ENCODE results near the gene AGXT.
"Not testable (repeated sequence)": the region's sequence is repeated elsewhere in the genome, so short reads cannot be mapped to it uniquely, and the experiment has no call there.

Gene AGXT

DNA sequence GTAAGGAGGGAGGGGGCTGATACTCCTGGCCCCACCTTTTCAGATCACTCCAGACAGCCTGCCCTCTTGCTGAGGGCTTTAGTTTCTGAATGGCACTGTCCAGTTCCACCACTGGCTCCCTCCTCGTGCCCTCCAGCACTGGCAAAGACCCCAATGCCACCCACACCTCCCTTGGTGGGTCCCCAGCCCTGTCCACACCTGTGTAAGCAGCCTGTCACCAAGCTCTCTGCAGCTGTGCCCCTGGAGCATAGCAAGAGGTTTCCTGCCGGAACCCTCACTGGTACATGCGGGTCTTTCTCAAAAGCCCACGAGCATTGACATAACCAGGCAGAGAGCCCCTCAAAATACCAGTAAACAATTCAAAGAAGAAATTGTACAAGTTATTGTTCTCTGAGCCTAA lies 31.0 kb upstream of the AGXT start:
- H2AFZ ChIP-seq (ENCODE audit: low read depth, low read length), result no peak overlapping the region
- TF ChIP-seq, protein P1, sequence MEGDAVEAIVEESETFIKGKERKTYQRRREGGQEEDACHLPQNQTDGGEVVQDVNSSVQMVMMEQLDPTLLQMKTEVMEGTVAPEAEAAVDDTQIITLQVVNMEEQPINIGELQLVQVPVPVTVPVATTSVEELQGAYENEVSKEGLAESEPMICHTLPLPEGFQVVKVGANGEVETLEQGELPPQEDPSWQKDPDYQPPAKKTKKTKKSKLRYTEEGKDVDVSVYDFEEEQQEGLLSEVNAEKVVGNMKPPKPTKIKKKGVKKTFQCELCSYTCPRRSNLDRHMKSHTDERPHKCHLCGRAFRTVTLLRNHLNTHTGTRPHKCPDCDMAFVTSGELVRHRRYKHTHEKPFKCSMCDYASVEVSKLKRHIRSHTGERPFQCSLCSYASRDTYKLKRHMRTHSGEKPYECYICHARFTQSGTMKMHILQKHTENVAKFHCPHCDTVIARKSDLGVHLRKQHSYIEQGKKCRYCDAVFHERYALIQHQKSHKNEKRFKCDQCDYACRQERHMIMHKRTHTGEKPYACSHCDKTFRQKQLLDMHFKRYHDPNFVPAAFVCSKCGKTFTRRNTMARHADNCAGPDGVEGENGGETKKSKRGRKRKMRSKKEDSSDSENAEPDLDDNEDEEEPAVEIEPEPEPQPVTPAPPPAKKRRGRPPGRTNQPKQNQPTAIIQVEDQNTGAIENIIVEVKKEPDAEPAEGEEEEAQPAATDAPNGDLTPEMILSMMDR (IDR thresholded peaks at IDR 0.05; ENCODE audit: low read depth, low read length), result no peak
- no peak for TF ChIP-seq EZH2phosphoT487 (IDR thresholded peaks at IDR 0.05; ENCODE audit: low read depth)
- H3K4me3 ChIP-seq (ENCODE audit: low read length), result no peak overlapping the region
- H3K9me3 ChIP-seq (ENCODE audit: insufficient read depth, low read length), result no peaks in the 10 kb centered on the region
- H3K27ac ChIP-seq (ENCODE audit: low read length), result no peak overlapping the region
- H3K27me3 ChIP-seq (ENCODE audit: low read depth, low read length), result peaks cover 6% of the 10 kb centered on the region; the same call in 1 of the 2 replicates
- H3K9ac ChIP-seq (ENCODE audit: low read length), result no peak overlapping the region
- no peaks in the 10 kb centered on the region for H3K79me2 ChIP-seq (ENCODE audit: low read length)
- no peaks in the 10 kb centered on the region for H3K36me3 ChIP-seq (replicated peaks; ENCODE audit: low read depth, low read length)
- H3K4me1 ChIP-seq (ENCODE audit: low read length), result no peaks in the 10 kb centered on the region
- H4K20me1 ChIP-seq (ENCODE audit: insufficient read depth, low read length), result no peaks in the 10 kb centered on the region
- no peak overlapping the region for H3K4me2 ChIP-seq (ENCODE audit: low read length)

DNA sequence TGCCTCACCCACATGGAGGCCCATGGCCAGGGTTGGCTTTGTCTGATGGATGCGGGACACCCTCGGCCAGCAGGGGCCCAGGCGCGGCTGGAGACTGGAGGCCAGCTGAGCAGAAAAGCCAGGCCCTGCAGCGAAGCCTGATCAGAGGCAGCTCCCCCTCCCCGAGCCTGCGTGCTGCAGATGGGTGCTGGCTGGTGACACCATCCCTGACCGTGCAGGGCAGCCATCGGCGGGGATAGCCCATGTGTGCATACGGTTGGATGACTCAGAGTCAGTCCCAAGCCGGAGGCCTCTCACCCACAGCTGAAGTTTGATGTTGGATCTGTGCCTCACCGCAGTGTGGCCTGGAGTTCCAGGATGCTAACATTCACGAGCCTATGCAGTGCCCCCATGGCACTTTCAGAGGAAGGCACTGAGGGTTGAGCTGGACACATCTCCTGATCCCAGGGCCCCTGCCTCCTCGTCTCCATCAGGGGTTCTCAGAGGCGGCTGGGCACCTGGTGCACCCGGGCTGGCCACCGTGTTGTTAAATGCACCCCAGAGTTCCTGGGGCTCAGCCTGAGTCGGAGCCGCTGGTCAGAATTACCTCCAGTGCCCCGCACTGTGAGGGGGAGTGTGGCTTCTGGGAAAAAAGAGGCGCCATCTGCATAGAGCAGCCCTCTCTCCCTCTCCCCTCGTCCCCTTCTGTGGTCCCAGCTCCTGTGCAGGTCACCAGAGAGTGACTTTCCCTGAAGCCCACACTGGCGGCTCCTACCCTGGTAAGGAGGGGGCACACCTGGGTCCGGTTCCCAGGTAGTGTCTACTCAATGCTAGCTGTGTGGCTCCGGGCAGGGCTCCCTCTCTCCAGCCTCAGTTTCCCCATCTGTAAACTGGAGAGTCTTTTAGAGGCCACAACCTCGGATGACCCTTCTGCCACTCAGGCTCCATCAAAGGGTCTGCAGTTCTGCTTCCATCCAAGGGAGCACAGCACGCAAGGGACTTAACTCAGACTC lies 29.2 kb upstream of the AGXT start:
- H3K4me1 ChIP-seq (ENCODE audit: low read length), result no peaks in the 10 kb centered on the region
- H3K36me3 ChIP-seq (replicated peaks; ENCODE audit: low read depth, low read length), result no peaks in the 10 kb centered on the region
- H3K4me2 ChIP-seq (ENCODE audit: low read length), result no peak overlapping the region
- H2AFZ ChIP-seq (ENCODE audit: low read depth, low read length), result no peak overlapping the region
- TF ChIP-seq, protein P1 (IDR thresholded peaks at IDR 0.05; ENCODE audit: low read depth, low read length), result no peak
- no peak overlapping the region for H3K27ac ChIP-seq (ENCODE audit: low read length)
- H3K9ac ChIP-seq (ENCODE audit: low read length), result no peak overlapping the region
- no peak overlapping the region for H3K4me3 ChIP-seq (ENCODE audit: low read length)
- H4K20me1 ChIP-seq (ENCODE audit: insufficient read depth, low read length), result no peaks in the 10 kb centered on the region
- no peaks in the 10 kb centered on the region for H3K9me3 ChIP-seq (ENCODE audit: insufficient read depth, low read length)
- H3K79me2 ChIP-seq (ENCODE audit: low read length), result no peaks in the 10 kb centered on the region
- H3K27me3 ChIP-seq (ENCODE audit: low read depth, low read length), result peaks cover 6% of the 10 kb centered on the region; the same call in 1 of the 2 replicates

DNA sequence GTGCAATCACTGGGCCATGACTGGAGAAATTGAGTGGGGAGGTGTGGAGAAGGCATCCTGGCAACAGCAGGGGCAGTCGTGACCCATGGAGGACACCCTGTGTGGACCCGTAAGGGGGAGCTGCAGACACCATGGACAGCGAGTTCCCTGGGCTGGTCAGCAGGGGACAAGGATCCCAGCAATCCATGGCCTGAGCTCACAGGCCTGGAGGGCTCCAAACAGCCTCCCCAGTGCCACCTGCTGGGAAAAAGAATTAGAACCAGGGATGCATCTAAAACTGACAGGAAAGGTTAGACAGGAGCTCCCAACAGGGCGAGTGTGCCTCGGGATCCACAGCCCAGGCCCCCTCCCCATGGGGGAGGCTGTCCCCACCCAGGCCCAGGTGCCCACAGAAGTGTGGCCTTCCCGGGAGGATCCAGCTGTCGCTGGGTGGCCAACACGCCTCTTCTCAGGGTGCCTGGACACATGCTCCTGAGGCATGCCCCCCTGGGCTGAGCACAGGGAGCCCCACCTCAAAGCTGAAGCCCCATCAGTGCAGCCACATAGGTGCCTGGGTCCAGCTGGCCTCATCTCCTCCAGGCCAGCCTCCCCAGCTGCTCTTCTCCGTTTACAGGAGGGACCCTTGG lies 28.1 kb upstream of the AGXT start:
- Histone ChIP-seq H3K36me3 (replicated peaks; ENCODE audit: low read depth, low read length) (no peaks in the 10 kb centered on the region), H3K4me2 (ENCODE audit: low read length) (no peak overlapping the region), H3K27ac (ENCODE audit: low read length) (no peak overlapping the region), H3K79me2 (ENCODE audit: low read length) (no peaks in the 10 kb centered on the region), H3K27me3 (ENCODE audit: low read depth, low read length) (peaks cover 6% of the 10 kb centered on the region; the same call in 1 of the 2 replicates), H4K20me1 (ENCODE audit: insufficient read depth, low read length) (no peaks in the 10 kb centered on the region), H3K9ac (ENCODE audit: low read length) (no peak overlapping the region), H2AFZ (ENCODE audit: low read depth, low read length) (no peak overlapping the region), H3K9me3 (ENCODE audit: insufficient read depth, low read length) (no peaks in the 10 kb centered on the region), H3K4me3 (ENCODE audit: low read length) (no peak overlapping the region), H3K4me1 (ENCODE audit: low read length) (no peaks in the 10 kb centered on the region)
- TF ChIP-seq, protein P1 (IDR thresholded peaks at IDR 0.05; ENCODE audit: low read depth, low read length), result peak; percentile 49
- TF ChIP-seq EZH2phosphoT487 (IDR thresholded peaks at IDR 0.05; ENCODE audit: low read depth), result no peak

DNA sequence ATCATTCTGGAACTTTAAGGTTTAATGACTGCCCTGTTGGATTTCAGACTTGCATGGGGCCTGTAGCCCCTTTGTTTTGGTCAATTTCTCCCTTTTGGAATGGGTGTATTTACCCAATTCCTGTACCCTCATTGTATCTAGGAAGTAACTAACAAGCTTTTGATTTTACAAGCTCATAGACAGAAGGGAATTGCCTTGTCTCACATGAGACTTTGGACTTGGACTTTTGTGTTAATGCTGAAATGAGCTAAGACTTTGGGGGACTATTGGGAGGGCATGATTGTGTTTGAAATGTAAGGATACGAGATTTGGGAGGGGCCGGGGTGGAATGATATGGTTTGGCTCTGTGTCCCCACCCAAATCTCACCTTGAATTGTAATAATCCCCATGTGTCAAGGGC lies 22.3 kb upstream of the AGXT start:
- H3K4me1 ChIP-seq (ENCODE audit: low read length); H4K20me1 ChIP-seq (ENCODE audit: insufficient read depth, low read length); H3K27ac ChIP-seq (ENCODE audit: low read length); H3K9me3 ChIP-seq (ENCODE audit: insufficient read depth, low read length); H3K36me3 ChIP-seq (replicated peaks; ENCODE audit: low read depth, low read length); H3K9ac ChIP-seq (ENCODE audit: low read length); H3K27me3 ChIP-seq (ENCODE audit: low read depth, low read length); H3K4me3 ChIP-seq (ENCODE audit: low read length); H2AFZ ChIP-seq (ENCODE audit: low read depth, low read length); H3K79me2 ChIP-seq (ENCODE audit: low read length); H3K4me2 ChIP-seq (ENCODE audit: low read length): not testable (repeated sequence)
